GM21515 (cell line): Measurements from ENCODE around the gene HTRA3.

Experiments used
- ATAC-seq: cut with Tn5 transposase; IDR thresholded peaks from one replicate; pipeline ENCODE4 v1.9.1; 2021; ENCODE audit not compliant: unreplicated experiment

Gene HTRA3

GRCh38 chr4:8233672-8234484 is 35.7 kb upstream of the HTRA3 start:
- ATAC-seq, result no peak

GRCh38 chr4:8234715-8235114 is 34.8 kb upstream of the HTRA3 start:
- ATAC-seq, result no peak

- ATAC-seq, result no peak
Measured at GRCh38 chr4:8235224-8235623, 34.3 kb upstream of the HTRA3 start.

- no peak for ATAC-seq
Measured at GRCh38 chr4:8235686-8236085, 33.9 kb upstream of the HTRA3 start.

- no peak for ATAC-seq
Measured at GRCh38 chr4:8236106-8236919, 33.2 kb upstream of the HTRA3 start.

- no peak for ATAC-seq
Measured at GRCh38 chr4:8236920-8237195, 32.7 kb upstream of the HTRA3 start.

GRCh38 chr4:8237256-8237989 is 32.1 kb upstream of the HTRA3 start:
- ATAC-seq, result no peak

GRCh38 chr4:8238036-8238511 is 31.5 kb upstream of the HTRA3 start:
- ATAC-seq, result no peak

GRCh38 chr4:8238515-8239053 is 31.0 kb upstream of the HTRA3 start:
- no peak for ATAC-seq

- ATAC-seq, result no peak
Measured at GRCh38 chr4:8239226-8239625, 30.3 kb upstream of the HTRA3 start.

GRCh38 chr4:8239661-8240060 is 29.9 kb upstream of the HTRA3 start:
- no peak for ATAC-seq

- ATAC-seq, result no peak
Measured at GRCh38 chr4:8240211-8241041, 29.1 kb upstream of the HTRA3 start.

GRCh38 chr4:8241211-8241779 is 28.3 kb upstream of the HTRA3 start:
- no peak for ATAC-seq

- peak; percentile 62 for ATAC-seq
Measured at GRCh38 chr4:8241895-8242696, 27.5 kb upstream of the HTRA3 start.

GRCh38 chr4:8242782-8243560 is 26.6 kb upstream of the HTRA3 start:
- ATAC-seq, result no peak

- ATAC-seq, result no peak
Measured at GRCh38 chr4:8244001-8244757, 25.4 kb upstream of the HTRA3 start.

GRCh38 chr4:8244931-8245460 is 24.6 kb upstream of the HTRA3 start:
- no peak for ATAC-seq
